HepG2 (cell line): ENCODE data around the gene PIEZO1. TPM values are rescaled to one million over a fixed set of nuclear protein-coding genes. Genes with fewer than 3 reads are reported as not detected.

Experiments
- ARHGAP35 ChIP-seq: sonication (generic); formaldehyde crosslinking; IDR thresholded peaks from 2 replicates; pipeline ENCODE4 v1.9.0; 2022; ENCODE audit warnings: mild to moderate bottlenecking, inconsistent platforms, moderate library complexity, missing genetic modification reagents, borderline replicate concordance
- ATF7 ChIP-seq, 2 experiments: fragments of 450-650 bp in 1 of 2; sonication (generic) in 1 of 2; formaldehyde crosslinking in 1 of 2; IDR thresholded peaks; 2 replicates each; pipeline versions ENCODE4 v1.4.0 to v1.6.1; 2016 to 2020; ENCODE audit warnings: antibody characterized with exemption in 1 of 2, mild to moderate bottlenecking in 1 of 2, missing genetic modification reagents in 1 of 2
- BRCA1 ChIP-seq: sonication (generic); formaldehyde crosslinking; IDR thresholded peaks from 2 replicates; pipeline ENCODE4 v1.4.0; 2020; ENCODE audit warnings: missing genetic modification reagents
- GATAD2A ChIP-seq: IDR thresholded peaks from 2 replicates; pipeline ENCODE4 v1.6.1; 2016
- GLMP ChIP-seq: sonication (generic); formaldehyde crosslinking; IDR thresholded peaks from 2 replicates; pipeline ENCODE4 v1.9.0; 2021; ENCODE audit warnings: missing genetic modification reagents, mild to moderate bottlenecking, borderline replicate concordance
- HMGXB3 ChIP-seq: sonication (generic); formaldehyde crosslinking; IDR thresholded peaks from 2 replicates; pipeline ENCODE4 v1.4.0; 2020; ENCODE audit warnings: missing genetic modification reagents, borderline replicate concordance
- HOXA7 ChIP-seq: sonication (generic); formaldehyde crosslinking; IDR thresholded peaks from 2 replicates; pipeline ENCODE4 v1.8.1; 2022; ENCODE audit warnings: mild to moderate bottlenecking, missing genetic modification reagents, moderate library complexity
- IKZF1 ChIP-seq: fragments of 450-650 bp; IDR thresholded peaks from 2 replicates; pipeline ENCODE4 v1.7.1; 2016
- MAFK ChIP-seq, 2 experiments: IDR thresholded peaks in 1 of 2; conservative IDR thresholded peaks in 1 of 2; 2 replicates each; pipeline ENCODE4 v1.6.1; 2011; ENCODE audit warnings: improper control_type of control experiment in 2 of 2, low read length in 2 of 2
- MAZ ChIP-seq, 2 experiments: sonication (generic) in 1 of 2; formaldehyde crosslinking in 1 of 2; IDR thresholded peaks; 2 replicates each; pipeline versions ENCODE4 v1.5.0 to v1.6.1; 2012 to 2020; ENCODE audit warnings: low read depth in 2 of 2, mild to moderate bottlenecking in 2 of 2, borderline replicate concordance in 1 of 2, improper control_type of control experiment in 1 of 2, low read length in 1 of 2, missing genetic modification reagents in 1 of 2, moderate library complexity in 1 of 2
- PCBP2 ChIP-seq: fragments of 200-400 bp; formaldehyde crosslinking; optimal IDR thresholded peaks from 2 replicates; pipeline ENCODE3; 2018; ENCODE audit warnings: low read length, low read depth; ENCODE audit not compliant: poor library complexity, severe bottlenecking
- SP140L ChIP-seq: sonication (generic); formaldehyde crosslinking; IDR thresholded peaks from 2 replicates; pipeline ENCODE4 v1.4.0; 2020; ENCODE audit warnings: missing genetic modification reagents, borderline replicate concordance
- SUZ12 ChIP-seq: fragments of 150-350 bp; IDR thresholded peaks from 2 replicates; pipeline ENCODE4 v1.6.1; 2014; ENCODE audit warnings: low read depth, low read length
- TFDP1 ChIP-seq: IDR thresholded peaks from 2 replicates; pipeline ENCODE4 v1.6.1; 2016; ENCODE audit warnings: missing compliant biosample characterization, missing genetic modification reagents, borderline replicate concordance
- ZNF274 ChIP-seq: sonication (generic); formaldehyde crosslinking; IDR thresholded peaks from 2 replicates; pipeline ENCODE4 v1.5.1; 2020; ENCODE audit warnings: mild to moderate bottlenecking, missing genetic modification reagents
- ZNF337 ChIP-seq: sonication (generic); formaldehyde crosslinking; IDR thresholded peaks from 2 replicates; pipeline ENCODE4 v1.5.1; 2020; ENCODE audit warnings: missing genetic modification reagents, low read depth, mild to moderate bottlenecking, borderline replicate concordance
- ZNF552 ChIP-seq: sonication (generic); formaldehyde crosslinking; IDR thresholded peaks from 2 replicates; pipeline ENCODE4 v1.9.0; 2022; ENCODE audit warnings: missing genetic modification reagents, mild to moderate bottlenecking, borderline replicate concordance
- ZNF773 ChIP-seq: sonication (generic); formaldehyde crosslinking; IDR thresholded peaks from 2 replicates; pipeline ENCODE4 v1.4.0; 2020; ENCODE audit warnings: missing genetic modification reagents, borderline replicate concordance
- ZNF83 ChIP-seq: sonication (generic); formaldehyde crosslinking; IDR thresholded peaks from 2 replicates; pipeline ENCODE4 v1.4.0; 2020; ENCODE audit warnings: missing genetic modification reagents, mild to moderate bottlenecking, borderline replicate concordance
- polyA plus RNA-seq, 8 experiments: library from polyadenylated mRNA; depleted of rRNA in 3 of 8; stranded (reverse) in 7 of 8; unstranded in 1 of 8; fragments of >200 nt; fragmentation: Illumina TruSeq in 4 of 8; extraction: Trizol in 4 of 8; gene quantifications; 2 replicates each; pipeline versions ENCODE4 v1.2.1 to v1.2.3, GENCODE V29; 2011 to 2016; ENCODE audit warnings: low read depth in 4 of 8, missing spikeins in 1 of 8, mixed read lengths in 1 of 8; ENCODE audit not compliant: insufficient read depth in 1 of 8
- total RNA-seq, 5 experiments: library from RNA; depleted of rRNA; stranded (reverse); fragments of >200 nt; fragmentation: Illumina TruSeq; extraction: Trizol; gene quantifications; 2 replicates each; pipeline ENCODE4 v1.2.3, GENCODE V29; 2016; ENCODE audit warnings: low read depth in 1 of 5

PIEZO1 gene
- total and polyA plus RNA-seq, 2 of the 13 experiments (the other 11 are each of a cell fraction or from before 2014, with no cell fraction given), result 67.9 to 85.0 TPM

- TF ChIP-seq HMGXB3 (CRISPR knock-in tag), result peak; percentile 5; the same call in 1 of the 2 replicates
- TF ChIP-seq BRCA1, result no peak; the same call in 1 of the 2 replicates
- no peak for TF ChIP-seq SP140L (CRISPR knock-in tag)
- TF ChIP-seq ARHGAP35 (CRISPR knock-in tag), result peak; percentile 7; the same call in 1 of the 2 replicates
- TF ChIP-seq MAFK (conservative IDR thresholded peaks at IDR 0.05 in 1 of 2, IDR thresholded peaks at IDR 0.05 in 1 of 2; ENCODE audit: low read length in 2 of 2), result peak in 1 of 2 experiments; percentile 38; a peak in 2 of 4 replicates
- no peak for TF ChIP-seq ZNF83 (CRISPR knock-in tag)
- no peak for TF ChIP-seq PCBP2
- no peak for TF ChIP-seq HOXA7 (CRISPR knock-in tag)
- TF ChIP-seq IKZF1, result no peak
- TF ChIP-seq ZNF773 (CRISPR knock-in tag), result no peak
- TF ChIP-seq SUZ12, result no peak
- peak; percentile 96; the same call in 1 of the 2 replicates for TF ChIP-seq ZNF337 (CRISPR knock-in tag)
- peak; percentile 79; the same call in 1 of the 2 replicates for TF ChIP-seq ZNF274 (CRISPR knock-in tag)
- peak; percentile 56; the same call in 1 of the 2 replicates for TF ChIP-seq MAZ (IDR thresholded peaks at IDR 0.05; ENCODE audit: borderline replicate concordance, low read depth, low read length)
- peak; percentile 60 for TF ChIP-seq MAZ (CRISPR knock-in tag; IDR thresholded peaks at IDR 0.05; ENCODE audit: low read depth)
- no peak for TF ChIP-seq ATF7 (IDR thresholded peaks at IDR 0.05)
- TF ChIP-seq ATF7 (CRISPR knock-in tag; IDR thresholded peaks at IDR 0.05), result 0 out of 2 replicates have a peak, but pooled peaks have one; percentile 31
- peak; percentile 76; the same call in 1 of the 2 replicates for TF ChIP-seq ZNF552 (CRISPR knock-in tag)
- TF ChIP-seq TFDP1, result peak; percentile 9; the same call in 1 of the 2 replicates
- no peak for TF ChIP-seq GLMP (CRISPR knock-in tag)
- TF ChIP-seq GATAD2A (CRISPR knock-in tag), result peak; percentile 57; the same call in 1 of the 2 replicates
These were observed 26.9 kb upstream of the PIEZO1 start, which contains the start of gene APRT (continued) for GRCh38 chr16:88811769-88812512.
